Glutamatergic neuron (in vitro differentiated cells): ENCODE measurements around the gene PKD1L1. TPM values are rescaled to one million over a fixed set of nuclear protein-coding genes. Genes with fewer than 3 reads are reported as not detected.
A peak's percentile ranks its signal among the peaks of the same experiment; 100 is the strongest.

ENCODE experiments used
- DNase-seq: peaks from one replicate; pipeline ENCODE4 v3.0.0; 2022
- H3K27ac Mint-ChIP-seq: one replicate; pipeline ENCODE4 v1.8.0; 2020; ENCODE audit warnings: mild to moderate bottlenecking, mixed read lengths, inconsistent platforms; ENCODE audit not compliant: unreplicated experiment
- H3K27me3 Mint-ChIP-seq: one replicate; pipeline ENCODE4 v1.8.0; 2020; ENCODE audit warnings: mild to moderate bottlenecking, moderate library complexity, mixed read lengths, inconsistent platforms; ENCODE audit not compliant: unreplicated experiment
- H3K36me3 Mint-ChIP-seq: one replicate; pipeline ENCODE4 v1.8.0; 2020; ENCODE audit warnings: mild to moderate bottlenecking, mixed read lengths, inconsistent platforms; ENCODE audit not compliant: unreplicated experiment
- H3K4me1 Mint-ChIP-seq: one replicate; pipeline ENCODE4 v1.8.0; 2020; ENCODE audit warnings: mild to moderate bottlenecking, low read depth, mixed read lengths, inconsistent platforms; ENCODE audit not compliant: unreplicated experiment
- H3K4me3 Mint-ChIP-seq: one replicate; pipeline ENCODE4 v1.8.0; 2020; ENCODE audit warnings: mild to moderate bottlenecking, mixed read lengths, inconsistent platforms; ENCODE audit not compliant: unreplicated experiment
- H3K9me3 Mint-ChIP-seq: one replicate; pipeline ENCODE4 v1.8.0; 2020; ENCODE audit warnings: mild to moderate bottlenecking, moderate library complexity, mixed read lengths, inconsistent platforms; ENCODE audit not compliant: unreplicated experiment
- long read RNA-seq: library from polyadenylated mRNA; unstranded; transcript quantifications from one replicate; pipeline ENCODE4 v2.0.0, GENCODE V29; 2020; ENCODE audit not compliant: unreplicated experiment
- total RNA-seq: library from RNA; stranded (reverse); fragmentation: NEBNext Ultra II Directional; extraction: Animal tissue kit (Norgen Biotek cat#: 25700); gene quantifications from one replicate; pipeline ENCODE4 v1.2.1, GENCODE V29; 2021; ENCODE audit not compliant: unreplicated experiment
- TF ChIP-seq, protein P1 (sequence below): fragments of 200-600 bp; sonication (generic); IDR thresholded peaks from one replicate; pipeline ENCODE4 v1.5.0; 2021; ENCODE audit not compliant: partially characterized antibody, unreplicated experiment

Gene PKD1L1, protein sequence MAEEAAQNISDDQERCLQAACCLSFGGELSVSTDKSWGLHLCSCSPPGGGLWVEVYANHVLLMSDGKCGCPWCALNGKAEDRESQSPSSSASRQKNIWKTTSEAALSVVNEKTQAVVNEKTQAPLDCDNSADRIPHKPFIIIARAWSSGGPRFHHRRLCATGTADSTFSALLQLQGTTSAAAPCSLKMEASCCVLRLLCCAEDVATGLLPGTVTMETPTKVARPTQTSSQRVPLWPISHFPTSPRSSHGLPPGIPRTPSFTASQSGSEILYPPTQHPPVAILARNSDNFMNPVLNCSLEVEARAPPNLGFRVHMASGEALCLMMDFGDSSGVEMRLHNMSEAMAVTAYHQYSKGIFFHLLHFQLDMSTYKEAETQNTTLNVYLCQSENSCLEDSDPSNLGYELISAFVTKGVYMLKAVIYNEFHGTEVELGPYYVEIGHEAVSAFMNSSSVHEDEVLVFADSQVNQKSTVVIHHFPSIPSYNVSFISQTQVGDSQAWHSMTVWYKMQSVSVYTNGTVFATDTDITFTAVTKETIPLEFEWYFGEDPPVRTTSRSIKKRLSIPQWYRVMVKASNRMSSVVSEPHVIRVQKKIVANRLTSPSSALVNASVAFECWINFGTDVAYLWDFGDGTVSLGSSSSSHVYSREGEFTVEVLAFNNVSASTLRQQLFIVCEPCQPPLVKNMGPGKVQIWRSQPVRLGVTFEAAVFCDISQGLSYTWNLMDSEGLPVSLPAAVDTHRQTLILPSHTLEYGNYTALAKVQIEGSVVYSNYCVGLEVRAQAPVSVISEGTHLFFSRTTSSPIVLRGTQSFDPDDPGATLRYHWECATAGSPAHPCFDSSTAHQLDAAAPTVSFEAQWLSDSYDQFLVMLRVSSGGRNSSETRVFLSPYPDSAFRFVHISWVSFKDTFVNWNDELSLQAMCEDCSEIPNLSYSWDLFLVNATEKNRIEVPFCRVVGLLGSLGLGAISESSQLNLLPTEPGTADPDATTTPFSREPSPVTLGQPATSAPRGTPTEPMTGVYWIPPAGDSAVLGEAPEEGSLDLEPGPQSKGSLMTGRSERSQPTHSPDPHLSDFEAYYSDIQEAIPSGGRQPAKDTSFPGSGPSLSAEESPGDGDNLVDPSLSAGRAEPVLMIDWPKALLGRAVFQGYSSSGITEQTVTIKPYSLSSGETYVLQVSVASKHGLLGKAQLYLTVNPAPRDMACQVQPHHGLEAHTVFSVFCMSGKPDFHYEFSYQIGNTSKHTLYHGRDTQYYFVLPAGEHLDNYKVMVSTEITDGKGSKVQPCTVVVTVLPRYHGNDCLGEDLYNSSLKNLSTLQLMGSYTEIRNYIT (N-terminal part only)
- total RNA-seq: 0.17 TPM
- long read RNA-seq: 0 reads

DNA sequence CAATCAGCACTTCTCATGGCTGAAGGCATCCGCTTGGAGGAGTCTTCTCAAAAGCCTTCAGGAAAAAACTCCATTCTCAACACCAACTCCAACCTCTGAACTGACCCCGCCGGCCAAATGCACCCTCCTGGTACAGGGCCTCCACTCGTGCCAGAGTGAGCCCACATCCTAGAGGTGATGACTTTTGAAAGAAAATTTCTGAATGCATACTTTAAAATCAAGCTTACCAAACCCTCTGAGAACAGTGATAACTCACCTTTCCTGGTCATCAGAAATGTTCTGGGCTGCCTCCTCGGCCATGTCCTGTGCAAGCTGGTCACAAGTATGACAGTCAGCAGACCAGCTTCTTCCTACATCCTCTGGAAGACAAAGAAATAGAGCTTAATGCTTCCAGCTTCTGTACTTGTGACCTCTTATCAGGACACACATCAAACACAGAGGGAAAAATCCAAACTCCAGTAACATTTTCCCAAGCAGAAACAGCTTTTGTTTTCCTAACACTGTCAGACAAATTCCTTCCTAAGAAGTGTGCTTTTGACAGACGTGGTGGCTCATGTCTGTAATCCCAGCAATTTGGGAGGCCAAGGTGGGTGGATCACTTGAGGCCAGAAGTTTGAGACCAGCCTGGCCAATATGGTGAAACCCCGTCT is at the start of gene PKD1L1:
Gene PKD1L1 (minus strand): TSS at position 326 of the 650 bp plus-strand sequence. CDS start 26 bp downstream, at position 300.
- TF ChIP-seq, protein P1, sequence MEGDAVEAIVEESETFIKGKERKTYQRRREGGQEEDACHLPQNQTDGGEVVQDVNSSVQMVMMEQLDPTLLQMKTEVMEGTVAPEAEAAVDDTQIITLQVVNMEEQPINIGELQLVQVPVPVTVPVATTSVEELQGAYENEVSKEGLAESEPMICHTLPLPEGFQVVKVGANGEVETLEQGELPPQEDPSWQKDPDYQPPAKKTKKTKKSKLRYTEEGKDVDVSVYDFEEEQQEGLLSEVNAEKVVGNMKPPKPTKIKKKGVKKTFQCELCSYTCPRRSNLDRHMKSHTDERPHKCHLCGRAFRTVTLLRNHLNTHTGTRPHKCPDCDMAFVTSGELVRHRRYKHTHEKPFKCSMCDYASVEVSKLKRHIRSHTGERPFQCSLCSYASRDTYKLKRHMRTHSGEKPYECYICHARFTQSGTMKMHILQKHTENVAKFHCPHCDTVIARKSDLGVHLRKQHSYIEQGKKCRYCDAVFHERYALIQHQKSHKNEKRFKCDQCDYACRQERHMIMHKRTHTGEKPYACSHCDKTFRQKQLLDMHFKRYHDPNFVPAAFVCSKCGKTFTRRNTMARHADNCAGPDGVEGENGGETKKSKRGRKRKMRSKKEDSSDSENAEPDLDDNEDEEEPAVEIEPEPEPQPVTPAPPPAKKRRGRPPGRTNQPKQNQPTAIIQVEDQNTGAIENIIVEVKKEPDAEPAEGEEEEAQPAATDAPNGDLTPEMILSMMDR: no peak
- DNase-seq: no peak
- Mint-ChIP-seq H3K4me1 (peaks cover 16% of the 10 kb centered on the region), H3K27me3 (no peaks in the 10 kb centered on the region), H3K36me3 (no peaks in the 10 kb centered on the region), H3K4me3 (no peak within 1 kb of the TSS), H3K27ac (peak within 1 kb of the TSS; percentile 9), H3K9me3 (peaks cover 1% of the 10 kb centered on the region)

DNA sequence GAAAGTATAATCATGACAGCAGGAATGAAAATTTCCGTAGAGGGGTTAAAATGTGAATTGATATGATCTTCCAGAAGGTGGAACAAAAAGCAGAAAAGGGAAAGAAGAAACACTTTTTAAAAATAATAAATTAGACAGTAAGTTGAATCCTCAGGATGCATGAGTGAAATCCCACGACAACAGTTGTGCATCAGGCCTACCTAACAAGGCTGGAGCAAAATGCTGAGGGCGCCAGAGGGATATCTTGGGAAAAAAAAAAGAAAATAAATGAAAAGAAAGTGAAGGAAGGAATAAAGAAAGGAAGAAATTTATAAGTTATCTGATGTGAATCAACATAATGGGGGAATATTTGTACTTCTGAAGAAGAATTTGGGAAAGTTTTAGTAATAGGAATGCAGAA is 44.2 kb upstream of the PKD1L1 start:
- Mint-ChIP-seq H3K36me3 (no peaks in the 10 kb centered on the region), H3K9me3 (peaks cover 3% of the 10 kb centered on the region), H3K27me3 (no peaks in the 10 kb centered on the region), H3K4me3 (peak overlapping the region; percentile 88), H3K4me1 (peaks cover 23% of the 10 kb centered on the region), H3K27ac (peak overlapping the region; percentile 96)
- no peak for DNase-seq
- TF ChIP-seq, protein P1: no peak

DNA sequence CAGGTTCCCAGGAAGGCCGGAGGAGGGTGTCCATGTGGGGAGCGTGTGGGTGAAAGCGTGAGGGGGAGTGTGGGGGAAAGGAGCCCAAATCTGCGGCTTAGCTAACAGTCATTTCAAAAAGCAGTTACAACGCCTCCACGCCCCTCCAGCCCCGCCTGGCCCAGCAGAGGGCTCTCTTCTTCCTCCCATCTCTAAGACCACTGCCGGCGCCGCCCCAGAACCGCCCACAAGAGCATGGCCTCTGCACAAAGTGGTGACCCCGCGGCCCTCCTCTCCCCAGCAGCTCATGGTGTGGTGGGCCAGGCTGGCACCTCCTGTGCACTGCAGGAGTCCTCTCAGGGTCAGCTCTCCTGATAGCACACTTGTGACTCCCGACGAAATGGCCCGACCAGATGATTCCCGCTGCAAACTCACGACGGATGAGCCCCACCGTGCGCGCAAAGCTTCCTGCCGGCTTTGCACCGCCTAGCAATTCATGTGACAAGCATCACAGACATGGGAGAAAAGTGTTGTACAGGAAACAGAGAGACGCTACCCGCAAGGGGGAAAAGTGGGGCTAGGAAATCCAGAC is 43.6 kb upstream of the PKD1L1 start:
- DNase-seq: peak; percentile 92
- Mint-ChIP-seq H3K27ac (peak overlapping the region; percentile 96), H3K27me3 (no peaks in the 10 kb centered on the region), H3K4me1 (peaks cover 23% of the 10 kb centered on the region), H3K9me3 (peaks cover 3% of the 10 kb centered on the region), H3K4me3 (peak overlapping the region; percentile 88), H3K36me3 (no peaks in the 10 kb centered on the region)
- TF ChIP-seq, protein P1: no peak

DNA sequence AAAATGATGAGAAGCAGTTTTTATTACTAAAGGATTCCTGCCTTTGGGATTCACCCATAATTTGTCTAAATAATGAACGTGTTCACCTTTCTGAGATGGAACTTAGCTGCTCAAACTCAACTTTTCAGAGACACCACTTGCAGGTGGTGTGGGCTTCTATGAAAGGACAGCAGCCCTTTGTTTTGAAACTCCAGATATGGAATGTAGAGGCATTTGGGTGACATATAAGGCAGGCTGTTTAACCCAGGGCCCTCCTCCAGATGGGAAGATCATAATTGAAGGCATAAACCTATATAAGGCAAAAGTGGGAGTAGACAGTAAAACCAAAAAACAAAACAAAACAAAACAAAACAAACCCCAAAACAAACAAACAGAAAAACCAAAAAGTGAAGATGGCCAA is 43.0 kb upstream of the PKD1L1 start:
- TF ChIP-seq, protein P1: no peak
- H3K36me3 Mint-ChIP-seq: no peaks in the 10 kb centered on the region
- DNase-seq: no peak

More for the DNA sequence above, 43.0 kb upstream of the PKD1L1 start:
- Mint-ChIP-seq H3K4me1 (peaks cover 23% of the 10 kb centered on the region), H3K27ac (peak overlapping the region; percentile 96), H3K27me3 (no peaks in the 10 kb centered on the region), H3K4me3 (peak overlapping the region; percentile 88), H3K9me3 (peaks cover 3% of the 10 kb centered on the region)
